Testis (tissue), 3 donors: ENCODE measurements around the gene TRIO. TPM values are rescaled to one million over a fixed set of nuclear protein-coding genes. Genes with fewer than 3 reads are reported as not detected.

Experiments
- DNase-seq: peaks from one replicate; pipeline ENCODE4 v3.0.0-alpha.2; 2019
- H3K27ac ChIP-seq, 2 donors: fragments of 200-600 bp; sonication (generic); one replicate each; pipeline ENCODE4 v1.5.1; 2019
- H3K27me3 ChIP-seq: fragments of 200-600 bp; sonication (generic); one replicate; pipeline ENCODE4 v1.5.1; 2019
- H3K36me3 ChIP-seq: fragments of 200-600 bp; sonication (generic); one replicate; pipeline ENCODE4 v1.5.1; 2017; ENCODE audit warnings: low read depth; ENCODE audit errors: missing control alignments
- H3K4me1 ChIP-seq: fragments of 200-600 bp; sonication (generic); one replicate; pipeline ENCODE4 v1.5.1; 2019
- H3K4me3 ChIP-seq, 2 donors: fragments of 200-600 bp; sonication (generic); one replicate each; pipeline ENCODE4 v1.5.1; 2017 to 2019
- H3K9me3 ChIP-seq: fragments of 200-600 bp; sonication (generic); one replicate; pipeline ENCODE4 v1.5.1; 2017
- CTCF ChIP-seq, 3 experiments: fragments of 450-650 bp in 2 of 3; fragments of 200-600 bp in 1 of 3; sonication (generic) in 1 of 3; IDR thresholded peaks; one replicate each; pipeline ENCODE4 v1.5.1; 2016 to 2019; ENCODE audit warnings: antibody characterized with exemption in 3 of 3, mild to moderate bottlenecking in 2 of 3, moderate library complexity in 1 of 3
- POLR2A ChIP-seq: fragments of 450-650 bp; IDR thresholded peaks from one replicate; pipeline ENCODE4 v1.6.1; 2017; ENCODE audit warnings: antibody characterized with exemption, mild to moderate bottlenecking, moderate library complexity
- WGBS, 2 donors: methylation state at CpG; one replicate each; pipeline ENCODE4 v1.1.5; 2018; 5-methylcytosine and 5-hydroxymethylcytosine counted together
- intact Hi-C: fragments of 100-400 bp; cut with DNase I; formaldehyde crosslinking; loops from one replicate; pipeline ENCODE4 v1.15.1; 2023; ENCODE audit warnings: low total_unique reads
- polyA plus RNA-seq: library from polyadenylated mRNA; stranded (reverse); fragments of 350-450 nt; fragmentation: Illumina TruSeq; extraction: RNeasy Lipid Tissue Mini Kit (QIAGEN cat#74804); gene quantifications from one replicate; pipeline ENCODE4 v1.2.3, GENCODE V29; 2014; ENCODE audit warnings: low read depth, low replicate concordance; ENCODE audit not compliant: insufficient read depth
- total RNA-seq, 2 donors: library from RNA; depleted of rRNA; stranded (reverse); fragments of >200 nt; gene quantifications; one replicate each; pipeline ENCODE4 v1.2.3, GENCODE V29; 2016

Gene TRIO
- total and polyA plus RNA-seq, 3 donors from 2014 or later: 47.2 to 295 (median 249) TPM

- no peak for DNase-seq
- no peak for TF ChIP-seq POLR2A
- TF ChIP-seq CTCF (IDR thresholded peaks at IDR 0.05): no peak
- no peaks in the 10 kb centered on the region for H3K36me3 ChIP-seq
- H3K9me3 ChIP-seq: no peaks in the 10 kb centered on the region
- H3K27me3 ChIP-seq: no peaks in the 10 kb centered on the region
- H3K4me1 ChIP-seq: peaks cover 14% of the 10 kb centered on the region
- H3K27ac ChIP-seq: no peak overlapping the region
- intact Hi-C loops: loop anchor here (10.0 kb wide), 2 partner anchors 124 to 154 kb away; partner anchors contain the start of gene TRIO
- 70 to 75% methylated on average over 5 of the region's 5 CpGs for WGBS, 2 donors
- H3K4me3 ChIP-seq: no peak overlapping the region
Observed at GRCh38 chr5:14268738-14269137, 125.6 kb downstream of the TRIO start.

DNA sequence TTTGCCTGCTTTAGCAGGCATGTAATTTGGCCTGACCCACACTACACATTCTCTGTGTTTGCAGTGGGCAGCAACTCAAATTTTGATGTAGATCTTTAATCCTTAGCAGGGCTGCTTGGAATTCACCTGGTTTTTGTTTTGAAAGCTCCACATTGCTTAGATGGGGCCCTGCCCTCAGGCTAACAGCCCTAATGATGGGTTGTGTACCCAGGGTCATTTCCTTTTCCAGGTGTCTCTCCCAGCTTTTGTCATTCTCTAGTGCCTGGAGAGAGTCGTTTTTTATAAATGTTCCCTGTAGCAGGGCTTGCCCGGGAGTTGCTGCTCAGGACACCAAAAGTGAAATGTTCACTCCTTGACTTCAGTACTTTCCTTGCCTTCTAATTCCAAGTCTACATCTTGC, 126.3 kb downstream of the TRIO start:
- intact Hi-C loops: loop anchor here (10.0 kb wide), 2 partner anchors 125 to 155 kb away; partner anchors contain the start of gene TRIO

GRCh38 chr5:14270209-14270702, 127.1 kb downstream of the TRIO start:
- 39 to 43% methylated on average over 3 of the region's 3 CpGs for whole genome bisulfite sequencing, 2 donors
- H3K4me3 ChIP-seq: no peak overlapping the region
- TF ChIP-seq CTCF (IDR thresholded peaks at IDR 0.05) (peak; percentile 74 to 80 (median 79)), POLR2A (no peak)
- H3K27me3 ChIP-seq: no peaks in the 10 kb centered on the region
- H3K36me3 ChIP-seq: no peaks in the 10 kb centered on the region
- no peaks in the 10 kb centered on the region for H3K9me3 ChIP-seq
- H3K4me1 ChIP-seq: peaks cover 14% of the 10 kb centered on the region
- intact Hi-C loops: no loop called here
- peak; percentile 41 for DNase-seq
- peak overlapping the region in 1 of 2 donors; percentile 54 for H3K27ac ChIP-seq

More for the DNA sequence above, 126.3 kb downstream of the TRIO start:
- peaks cover 14% of the 10 kb centered on the region for H3K4me1 ChIP-seq
- no peaks in the 10 kb centered on the region for H3K36me3 ChIP-seq
- no peak overlapping the region for H3K4me3 ChIP-seq
- 32 to 56% methylated on average over 2 of the region's 2 CpGs for WGBS, 2 donors
- H3K9me3 ChIP-seq: no peaks in the 10 kb centered on the region
- H3K27me3 ChIP-seq: no peaks in the 10 kb centered on the region
- peak overlapping the region in 1 of 2 donors; percentile 54 for H3K27ac ChIP-seq
- DNase-seq: no peak
- TF ChIP-seq CTCF (IDR thresholded peaks at IDR 0.05) (no peak), POLR2A (no peak)

DNA sequence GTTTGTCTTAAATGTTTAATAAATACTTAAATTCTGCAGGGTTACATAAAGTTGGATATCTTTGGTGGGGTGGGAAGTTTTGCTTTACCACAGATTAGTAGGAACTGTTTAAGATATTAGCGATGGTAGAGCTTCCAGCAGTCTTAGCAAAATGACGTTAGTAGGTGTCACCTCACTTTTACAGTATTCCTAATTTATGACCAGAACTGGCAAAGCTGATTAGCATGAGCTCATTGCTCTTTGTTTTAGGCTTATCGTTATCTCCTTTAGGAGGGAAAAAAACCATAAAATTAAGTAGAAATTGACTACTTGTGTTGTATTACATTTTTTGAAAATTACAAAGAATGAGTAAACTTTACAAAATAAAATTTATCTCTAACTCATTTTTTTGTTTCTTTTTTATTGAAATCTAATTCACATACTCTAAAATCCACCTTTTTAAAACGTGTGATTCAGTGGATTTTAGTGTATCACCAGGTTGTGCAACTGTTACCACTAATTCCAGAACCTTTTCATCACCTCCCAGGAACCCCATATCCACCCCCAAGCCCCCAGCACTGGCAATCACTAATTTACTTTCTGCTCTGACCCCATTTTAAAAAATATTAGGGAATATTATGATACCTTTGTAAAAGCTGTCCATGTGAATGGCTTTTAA, 129.5 kb downstream of the TRIO start:
- DNase-seq: no peak
- Histone ChIP-seq H3K27ac (no peak overlapping the region), H3K9me3 (no peaks in the 10 kb centered on the region), H3K27me3 (no peaks in the 10 kb centered on the region), H3K4me3 (no peak overlapping the region), H3K4me1 (peaks cover 14% of the 10 kb centered on the region), H3K36me3 (no peaks in the 10 kb centered on the region)
- 66 to 74% methylated on average over 4 of the region's 4 CpGs for WGBS, 2 donors
- no peak for TF ChIP-seq POLR2A
- TF ChIP-seq CTCF (IDR thresholded peaks at IDR 0.05): no peak
- intact Hi-C loops: no loop called here
